HG03108 (cell line): ENCODE results near the gene TTC21A.

Experiments
- ATAC-seq: cut with Tn5 transposase; IDR thresholded peaks from one replicate; pipeline ENCODE4 v1.9.1; 2021; ENCODE audit warnings: moderate library complexity; ENCODE audit not compliant: unreplicated experiment

Gene TTC21A

GRCh38 chr3:39114456-39114855 is 7.0 kb downstream of the TTC21A start:
- ATAC-seq = no peak

GRCh38 chr3:39115870-39116269 is 8.4 kb downstream of the TTC21A start:
- no peak for ATAC-seq

GRCh38 chr3:39118079-39118478 is 10.6 kb downstream of the TTC21A start:
- ATAC-seq = no peak

GRCh38 chr3:39118931-39119660 is 11.6 kb downstream of the TTC21A start:
- no peak for ATAC-seq

- ATAC-seq = no peak
Observed at GRCh38 chr3:39121621-39122020, 14.1 kb downstream of the TTC21A start.

GRCh38 chr3:39122813-39123212 is 15.3 kb downstream of the TTC21A start:
- peak; percentile 56 for ATAC-seq

- no peak for ATAC-seq
Observed at GRCh38 chr3:39124876-39125840, 17.7 kb downstream of the TTC21A start.

- ATAC-seq = no peak
Observed at GRCh38 chr3:39125841-39126500, 18.5 kb downstream of the TTC21A start.

GRCh38 chr3:39126532-39127071 is 19.1 kb downstream of the TTC21A start:
- no peak for ATAC-seq

GRCh38 chr3:39127269-39127907 is 19.9 kb downstream of the TTC21A start:
- no peak for ATAC-seq

GRCh38 chr3:39127908-39128304 is 20.4 kb downstream of the TTC21A start:
- no peak for ATAC-seq

- ATAC-seq = no peak
Observed at GRCh38 chr3:39128951-39129350, 21.5 kb downstream of the TTC21A start.

GRCh38 chr3:39130026-39130425 is 22.5 kb downstream of the TTC21A start:
- no peak for ATAC-seq

- ATAC-seq = no peak
Observed at GRCh38 chr3:39130693-39131265, 23.3 kb downstream of the TTC21A start.

GRCh38 chr3:39132096-39133092 is 24.9 kb downstream of the TTC21A start:
- no peak for ATAC-seq

- ATAC-seq = no peak
Observed at GRCh38 chr3:39133093-39133490, 25.6 kb downstream of the TTC21A start.

- no peak for ATAC-seq
Observed at GRCh38 chr3:39133822-39134221, 26.3 kb downstream of the TTC21A start.

- no peak for ATAC-seq
Observed at GRCh38 chr3:39134305-39134704, 26.8 kb downstream of the TTC21A start.

- ATAC-seq = no peak
Observed at GRCh38 chr3:39135170-39135805, 27.8 kb downstream of the TTC21A start.
